A204.1 (cell line): ENCODE measurements around the gene MYO3B.

Experiments
- FAIRE-seq: peaks from 2 replicates; lab custom pipeline; 2012; peaks lifted over from hg19 to GRCh38; lab: Jason Lieb, UNC

The MYO3B gene

DNA sequence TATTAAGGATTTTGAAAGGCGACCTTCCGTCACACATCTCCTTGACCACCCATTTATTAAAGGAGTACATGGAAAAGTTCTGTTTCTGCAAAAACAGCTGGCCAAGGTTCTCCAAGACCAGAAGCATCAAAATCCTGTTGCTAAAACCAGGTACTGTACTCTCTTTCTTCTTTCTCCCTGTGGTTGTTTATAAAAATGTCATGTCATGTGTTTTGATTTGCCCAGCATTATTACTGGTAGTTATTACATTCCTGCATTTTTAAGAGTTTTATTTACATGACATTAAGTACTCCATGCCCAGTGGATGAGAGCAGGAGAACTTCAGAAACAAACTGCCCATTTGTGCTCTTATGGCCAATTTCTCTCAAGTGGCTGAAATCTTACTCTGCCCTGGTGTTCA, 191.3 kb downstream of the MYO3B start:
- FAIRE-seq: no peak

DNA sequence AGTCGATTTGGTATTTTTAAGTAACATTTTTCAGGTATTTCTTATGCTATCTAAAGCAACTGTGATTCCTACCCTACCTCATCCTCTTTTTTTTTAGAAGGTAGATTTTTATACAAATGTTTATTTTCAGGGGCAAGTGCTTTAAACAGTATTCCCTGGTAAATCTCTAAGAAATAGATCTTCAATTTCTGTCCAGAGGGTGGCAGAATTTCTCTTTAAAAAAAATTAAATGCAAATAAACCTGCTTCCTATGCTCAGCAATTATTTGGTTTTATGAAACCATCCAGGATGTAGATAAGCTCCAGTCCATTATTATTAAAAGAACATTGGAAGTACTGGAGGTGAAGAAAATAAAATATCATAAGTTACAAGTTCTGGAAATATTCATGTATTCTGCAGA, 191.9 kb downstream of the MYO3B start:
- FAIRE-seq: peak; percentile 91

DNA sequence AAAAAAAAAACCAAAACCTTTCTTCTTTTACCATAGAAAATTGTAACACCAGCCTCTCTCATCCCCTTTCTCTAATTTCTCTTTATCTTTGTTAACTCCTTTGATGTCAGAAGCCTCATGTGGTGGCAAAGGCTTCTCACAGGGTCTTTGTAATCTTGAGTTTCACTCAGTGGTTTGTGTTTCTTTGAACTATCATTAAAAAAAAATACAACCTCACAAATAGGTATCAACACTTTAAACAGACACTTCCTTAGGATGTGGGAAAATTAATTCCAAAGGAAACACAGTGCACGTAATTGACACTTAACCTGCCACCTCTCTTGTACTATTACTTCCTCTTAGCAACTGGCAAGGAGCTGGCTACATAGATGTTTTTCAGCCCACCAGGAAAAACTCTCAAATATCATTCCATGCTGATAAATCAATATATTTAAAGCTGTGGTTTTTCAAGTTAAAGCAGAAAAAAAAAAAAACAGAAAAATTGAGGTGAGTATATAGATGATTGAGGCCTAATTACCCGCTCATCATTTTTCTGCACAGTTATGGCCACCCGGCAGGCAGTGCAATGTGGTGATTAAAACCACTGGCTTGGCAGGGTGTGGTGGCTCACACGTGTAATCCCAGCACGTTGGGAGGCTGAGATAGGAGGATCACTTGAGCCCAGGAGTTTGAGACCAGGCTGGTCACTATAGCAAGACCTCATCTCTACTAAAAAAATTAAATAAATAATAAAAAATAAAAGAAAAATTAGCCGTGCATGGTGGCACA, 193.5 kb downstream of the MYO3B start:
- no peak for FAIRE-seq

DNA sequence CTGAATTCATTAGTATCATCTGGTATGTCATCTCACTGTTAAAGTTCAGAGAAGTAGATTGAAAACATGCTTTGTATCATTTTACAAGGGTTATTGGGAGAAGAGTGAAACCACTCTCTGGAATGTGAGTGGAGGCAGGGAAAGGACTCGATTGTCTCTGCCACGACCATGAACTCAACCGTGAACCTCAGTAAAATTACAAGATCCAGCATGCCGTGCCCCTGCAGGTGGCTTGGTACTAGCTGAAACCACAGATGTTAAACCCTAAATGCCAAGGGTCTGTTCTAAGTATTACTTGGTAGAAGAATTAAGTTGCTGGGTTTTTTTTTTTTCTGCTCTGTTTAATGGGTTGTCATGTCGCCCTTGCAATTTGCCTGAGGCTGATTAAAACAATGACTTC, 197.2 kb downstream of the MYO3B start:
- no peak for FAIRE-seq

DNA sequence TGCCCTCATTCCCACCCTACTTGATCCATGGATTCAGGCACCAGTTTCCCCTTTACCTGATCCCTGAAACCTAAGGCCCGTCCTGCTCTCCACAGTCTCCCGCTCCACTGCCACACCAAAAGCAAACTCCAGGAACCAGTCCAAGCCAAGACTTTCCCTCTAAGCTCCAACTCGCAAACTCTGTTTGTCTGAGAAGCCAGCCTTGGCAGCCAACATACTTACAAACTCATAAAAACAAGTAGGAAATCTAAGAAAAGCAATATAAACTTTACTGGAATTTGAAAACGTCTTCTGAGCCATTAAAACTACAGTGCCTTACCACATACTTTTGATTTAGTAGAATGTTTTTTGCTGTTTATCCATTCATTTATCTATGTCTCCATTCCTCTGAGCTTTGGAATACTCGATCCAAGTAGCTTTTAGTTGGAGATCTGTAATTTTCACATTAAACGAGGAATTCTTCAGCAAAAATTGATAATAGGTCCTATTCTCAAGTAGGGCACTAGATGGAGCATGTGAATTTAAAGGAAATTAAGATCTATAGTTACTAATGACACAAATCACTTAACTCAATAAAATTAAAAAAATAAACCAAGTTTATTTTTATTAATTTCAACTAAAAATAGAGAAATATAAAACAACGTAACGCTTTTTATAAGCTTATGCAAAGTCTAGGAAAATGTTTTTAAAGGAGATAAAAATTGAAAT, 199.7 kb downstream of the MYO3B start:
- peak; percentile 86 for FAIRE-seq

DNA sequence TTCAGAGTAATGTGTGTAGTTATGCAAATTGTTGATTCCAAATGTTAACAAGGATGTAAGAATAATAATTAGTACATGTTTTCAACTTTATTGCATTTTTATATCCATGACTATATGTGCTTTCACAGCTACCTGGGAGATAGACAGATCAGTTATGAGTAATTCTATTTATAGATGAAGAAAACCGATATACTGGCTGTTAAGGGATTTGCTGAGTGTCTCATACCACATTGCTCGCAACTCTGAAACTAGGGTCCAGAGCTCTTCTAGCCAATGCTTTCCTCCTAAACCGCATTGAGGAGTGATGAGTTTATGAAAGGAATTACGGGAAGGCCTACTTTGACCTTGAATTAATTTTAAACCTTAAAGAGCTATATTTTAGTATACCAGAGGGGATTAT, 202.3 kb downstream of the MYO3B start:
- no peak for FAIRE-seq

DNA sequence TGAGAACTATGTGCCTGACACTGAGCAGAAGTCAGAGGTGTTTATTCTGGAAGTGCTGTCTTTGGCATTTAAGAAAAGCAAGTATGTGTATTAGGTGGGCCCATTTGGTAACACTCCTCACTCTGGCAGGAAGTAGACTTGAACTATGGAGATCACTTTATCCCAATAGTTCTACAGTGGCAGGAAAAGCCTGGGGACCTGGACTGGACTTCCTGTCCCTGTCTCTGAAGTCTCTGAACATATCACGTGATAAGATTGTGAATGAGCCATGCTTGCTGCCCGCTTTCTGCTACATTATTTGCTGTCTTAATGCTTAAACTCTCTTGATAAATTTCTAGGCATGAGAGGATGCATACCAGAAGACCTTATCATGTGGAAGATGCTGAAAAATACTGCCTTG, 203.7 kb downstream of the MYO3B start:
- no peak for FAIRE-seq

DNA sequence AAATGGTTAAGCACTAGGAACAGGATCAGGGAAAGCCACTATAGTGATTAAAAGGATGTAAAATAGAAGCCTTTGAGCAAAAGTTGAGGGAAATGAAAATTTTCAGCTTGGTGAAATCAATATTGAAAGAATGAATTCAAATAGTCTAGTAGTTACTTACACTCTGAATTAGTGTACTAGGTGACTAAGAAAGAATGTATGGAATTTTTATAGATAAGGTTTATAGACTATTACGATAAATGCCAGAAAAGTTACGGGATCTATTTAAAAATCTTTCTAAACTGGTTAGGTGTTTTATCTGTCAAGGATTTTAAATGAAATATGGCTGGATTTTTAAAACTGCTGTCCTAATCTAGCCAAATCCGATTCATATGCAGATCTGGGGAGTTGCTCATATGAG, 208.6 kb downstream of the MYO3B start:
- no peak for FAIRE-seq

DNA sequence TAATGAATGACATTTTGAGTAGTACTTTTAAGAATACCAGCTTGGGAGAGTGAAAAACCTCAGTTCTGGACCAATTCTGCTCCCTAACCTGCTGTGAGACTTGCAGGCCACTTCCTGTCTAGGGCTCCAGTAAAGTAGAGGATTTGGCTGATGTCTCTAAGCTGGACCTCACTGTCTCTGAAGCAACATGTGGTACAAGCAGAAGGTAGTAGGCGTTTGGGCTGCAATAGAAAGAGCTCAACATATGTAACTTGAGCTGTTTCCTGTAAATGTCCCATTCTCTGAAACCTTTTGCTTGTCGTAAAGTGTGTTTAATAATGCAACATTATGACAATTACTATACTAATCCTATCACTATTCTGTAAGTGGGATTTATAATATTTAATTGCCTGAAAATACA, 213.1 kb downstream of the MYO3B start:
- no peak for FAIRE-seq

DNA sequence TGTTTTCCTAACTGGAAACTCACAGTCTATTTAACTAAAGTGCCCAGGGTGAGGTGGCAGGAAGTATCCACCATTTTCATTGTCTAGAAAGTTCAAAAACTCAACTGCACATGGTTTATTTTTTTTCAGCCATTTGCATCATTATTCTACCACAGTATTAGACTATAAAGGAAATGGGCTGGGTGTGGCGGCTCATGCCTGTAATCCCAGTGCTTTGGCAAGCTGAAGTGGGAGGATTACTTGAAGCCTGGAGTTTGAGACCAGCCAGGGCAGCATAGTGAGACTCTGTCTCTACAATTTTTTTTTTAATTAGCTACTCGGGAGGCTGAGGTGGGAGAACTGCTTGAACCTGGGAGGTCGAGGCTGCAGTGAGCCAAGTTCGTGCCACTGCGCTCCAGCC, 213.8 kb downstream of the MYO3B start:
- no peak for FAIRE-seq

DNA sequence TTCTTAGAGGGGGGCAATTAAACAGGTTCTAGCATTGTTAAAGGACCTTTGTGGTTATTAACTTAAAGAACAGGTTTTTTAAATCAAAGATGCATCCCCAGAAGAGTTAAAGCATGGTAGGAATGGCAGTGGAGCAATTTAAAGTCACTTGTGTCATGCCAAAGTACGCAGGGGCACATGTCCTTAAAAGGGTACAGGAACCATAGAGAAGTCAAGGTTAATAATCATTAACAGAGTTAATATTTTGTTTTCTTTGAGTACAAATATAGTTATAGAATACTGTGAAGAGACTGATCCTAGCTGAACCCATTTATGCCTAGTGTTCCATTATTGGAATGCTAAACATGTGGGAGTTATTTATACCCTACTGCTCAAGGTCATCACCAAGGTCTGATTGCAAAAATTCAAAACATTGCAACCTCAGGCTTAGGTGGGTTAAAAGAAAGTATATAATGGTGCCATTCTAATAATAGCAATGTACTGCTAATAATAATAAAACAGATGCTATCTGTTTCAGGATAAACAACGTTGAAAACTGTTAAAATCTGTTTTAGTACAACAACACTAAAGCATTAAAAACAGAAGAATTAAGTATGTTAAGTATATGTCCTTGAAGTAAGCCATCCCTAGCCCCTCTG, 216.0 kb downstream of the MYO3B start:
- no peak for FAIRE-seq

DNA sequence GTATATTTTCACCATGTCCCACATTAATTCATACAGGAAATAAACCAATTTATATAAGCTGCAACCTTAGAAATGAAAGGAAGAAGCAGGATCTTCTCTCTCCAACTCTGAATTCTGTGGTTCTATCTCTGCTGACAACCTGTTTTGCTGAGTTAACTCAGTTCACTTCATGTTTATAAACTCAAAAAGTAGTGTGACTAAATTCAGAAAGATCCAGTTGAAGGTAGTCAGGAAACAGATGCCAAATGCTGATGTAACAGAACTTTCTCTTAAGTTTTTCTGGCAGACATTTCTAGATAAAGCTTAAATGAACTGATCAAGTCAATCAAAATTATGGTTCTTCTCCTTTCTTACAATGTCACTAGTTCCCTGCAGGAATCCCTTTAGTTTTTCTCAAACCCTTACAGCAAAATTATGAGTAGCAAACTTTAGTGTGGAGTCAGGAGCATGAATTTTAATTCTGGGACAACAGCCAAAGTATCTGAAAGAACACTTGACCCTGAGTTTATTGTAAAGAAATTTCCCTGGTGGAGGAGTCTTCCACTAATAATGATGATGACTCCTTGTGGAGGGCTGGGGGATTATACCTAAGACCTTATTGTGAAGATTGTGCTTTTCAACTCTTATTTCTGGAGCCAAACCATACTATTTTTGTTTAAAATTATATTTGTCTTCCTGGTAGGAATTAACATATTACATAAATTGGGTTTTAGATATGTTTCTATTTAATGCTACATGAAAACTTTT, 216.9 kb downstream of the MYO3B start:
- FAIRE-seq: no peak

DNA sequence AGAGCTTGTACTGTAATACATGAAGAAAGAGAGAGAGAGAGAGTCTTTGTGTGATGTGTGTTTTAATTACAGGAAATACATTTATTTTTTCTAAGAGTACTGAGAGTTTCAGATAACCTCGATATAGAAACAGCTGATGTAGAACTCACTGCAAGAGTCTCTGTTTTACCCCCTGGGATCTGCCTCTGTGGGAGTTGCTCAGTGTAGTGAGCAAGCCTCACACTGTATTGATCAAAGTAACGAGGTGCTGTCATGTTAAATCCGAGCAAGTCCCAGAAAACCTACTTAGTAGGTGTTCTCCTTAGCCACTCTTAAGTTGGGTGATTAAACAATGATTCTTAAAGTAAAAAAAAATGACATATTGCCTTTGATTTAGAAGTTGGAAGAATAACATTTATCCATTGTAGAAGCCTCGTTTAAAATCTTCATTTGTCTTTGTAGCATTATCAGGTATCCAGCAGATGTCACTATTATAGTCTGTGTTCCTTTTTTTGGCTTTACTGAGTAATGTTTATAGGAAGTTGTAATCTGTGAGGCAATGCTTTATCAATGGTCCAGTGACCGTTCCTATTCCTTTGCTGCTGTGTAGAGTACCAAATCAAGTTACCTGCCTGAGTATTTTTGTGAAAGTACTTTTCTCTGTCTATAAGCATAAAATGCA, 219.0 kb downstream of the MYO3B start:
- peak; percentile 77 for FAIRE-seq

DNA sequence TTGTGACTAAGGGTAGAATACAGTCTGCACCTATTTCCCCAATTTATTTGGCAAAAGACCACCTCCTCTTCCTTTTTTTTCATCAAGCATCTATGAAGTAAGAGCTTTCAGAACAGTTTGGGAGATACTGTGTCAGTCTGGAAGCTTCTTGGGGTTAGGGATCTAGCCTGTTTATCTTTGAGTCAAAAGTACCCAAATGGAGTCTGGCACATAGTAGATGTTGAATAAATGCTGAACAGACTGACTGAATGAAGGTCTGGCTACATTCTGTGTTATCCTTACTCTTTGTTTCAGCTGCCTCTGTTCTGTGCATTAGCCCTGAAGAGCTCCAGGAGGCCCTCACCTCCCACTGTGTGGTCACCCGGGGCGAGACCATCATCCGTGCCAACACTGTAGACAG, 223.2 kb downstream of the MYO3B start:
- no peak for FAIRE-seq

DNA sequence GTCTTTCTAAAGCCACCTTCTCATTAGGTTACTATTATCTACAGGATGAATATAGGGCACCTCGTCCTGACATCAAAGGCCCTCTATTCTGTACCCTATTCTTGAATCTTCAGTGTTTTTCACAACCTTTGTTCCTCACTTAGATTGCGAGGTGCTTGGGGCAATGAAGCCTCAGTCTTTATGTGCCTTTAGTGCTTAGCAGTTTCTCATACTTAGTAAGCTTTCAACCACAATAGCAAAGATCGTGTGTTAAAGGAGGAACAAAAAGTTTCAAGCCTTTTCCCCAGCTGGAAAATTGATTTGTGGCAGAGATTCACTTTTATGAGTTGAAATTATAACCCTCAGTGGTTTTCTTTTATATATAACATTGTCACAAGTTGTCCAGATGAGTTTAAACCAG, 226.9 kb downstream of the MYO3B start:
- no peak for FAIRE-seq

DNA sequence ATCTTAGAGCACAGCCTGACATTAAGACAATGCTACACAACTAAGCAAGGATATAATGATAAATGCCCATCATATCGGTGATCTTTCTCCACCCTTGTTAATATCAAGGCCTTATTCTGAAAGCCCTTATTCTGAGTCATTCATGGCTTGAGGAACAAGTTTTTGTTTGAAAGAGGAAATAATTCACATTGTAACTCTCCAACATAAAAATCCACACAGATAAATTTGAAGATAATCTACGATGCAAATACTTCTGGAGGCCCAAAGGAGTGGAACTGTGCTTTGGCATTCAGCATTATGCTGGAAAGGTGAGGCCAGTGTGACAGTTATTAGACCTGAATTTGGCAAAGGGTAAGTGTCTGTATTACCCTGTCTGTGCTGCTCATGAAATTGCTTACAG, 227.4 kb downstream of the MYO3B start:
- no peak for FAIRE-seq

DNA sequence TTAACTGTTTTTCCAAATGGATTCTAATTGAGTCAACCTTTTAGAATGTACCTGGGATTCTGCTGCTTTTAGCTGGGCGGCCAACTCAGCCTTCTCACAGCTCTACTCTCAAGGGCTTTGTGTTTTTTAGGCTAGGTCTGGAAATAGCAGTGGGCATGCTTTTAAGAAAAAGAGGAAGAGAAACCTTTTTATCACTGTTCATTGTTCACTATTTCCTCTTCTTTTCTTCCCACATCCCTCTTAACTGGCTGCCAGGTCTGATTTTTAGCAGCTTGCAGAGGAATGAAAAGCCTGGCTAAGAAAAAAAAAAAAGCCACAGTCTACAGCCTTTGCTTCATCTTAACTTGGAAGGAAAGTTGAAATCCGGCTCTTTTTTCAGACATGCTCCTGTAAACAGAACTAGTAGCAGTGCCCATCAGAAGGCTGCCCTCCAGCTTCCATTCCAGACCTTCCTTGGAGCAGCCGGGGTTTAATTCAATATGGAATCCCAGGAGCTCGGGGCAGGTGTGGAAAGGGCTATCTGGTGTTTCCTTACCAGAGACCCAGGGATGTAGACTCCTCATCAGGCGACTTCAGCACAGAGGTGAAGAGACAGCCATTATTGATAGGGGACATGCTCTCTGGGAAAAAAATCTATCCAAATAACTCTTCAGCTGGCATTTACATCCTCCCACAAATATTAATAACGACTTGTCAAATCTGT, 230.7 kb downstream of the MYO3B start:
- no peak for FAIRE-seq

DNA sequence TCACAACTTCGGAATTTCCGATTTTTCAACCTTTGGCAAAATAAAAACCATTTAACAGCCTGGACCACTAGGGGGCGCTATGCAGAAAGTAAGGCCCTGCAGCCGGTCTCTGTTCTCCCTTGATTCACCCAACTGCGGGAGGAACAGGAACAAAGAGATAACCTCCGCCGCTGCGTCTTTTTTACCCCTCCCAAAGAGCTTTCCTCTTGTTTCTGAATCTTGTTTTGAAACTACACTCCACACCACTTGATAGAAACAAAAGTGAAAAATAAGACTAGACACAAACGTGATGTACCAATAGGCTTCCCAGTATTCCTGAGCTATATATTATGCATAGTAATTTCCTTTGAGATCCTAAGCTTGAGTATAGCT, 231.2 kb downstream of the MYO3B start:
- FAIRE-seq: no peak

DNA sequence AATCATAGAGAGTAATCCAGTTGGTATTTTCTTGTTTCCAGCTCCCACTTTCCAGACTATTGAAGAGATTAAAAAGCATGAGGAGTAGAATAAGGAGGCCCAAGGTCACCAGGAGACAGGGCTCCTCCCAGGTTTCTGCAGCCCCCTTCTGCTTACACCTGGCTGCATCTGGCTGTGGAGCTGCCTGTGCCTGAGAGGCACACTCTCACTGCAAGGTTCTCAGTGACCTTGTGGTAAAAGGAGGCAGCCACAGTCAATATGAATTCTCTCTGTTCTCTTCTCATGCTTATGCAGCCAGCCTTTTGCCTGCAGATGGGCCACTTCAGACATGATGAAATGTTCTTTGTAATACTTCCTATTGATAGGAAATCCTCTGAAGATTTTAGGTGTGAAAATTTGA, 233.7 kb downstream of the MYO3B start:
- FAIRE-seq: no peak

DNA sequence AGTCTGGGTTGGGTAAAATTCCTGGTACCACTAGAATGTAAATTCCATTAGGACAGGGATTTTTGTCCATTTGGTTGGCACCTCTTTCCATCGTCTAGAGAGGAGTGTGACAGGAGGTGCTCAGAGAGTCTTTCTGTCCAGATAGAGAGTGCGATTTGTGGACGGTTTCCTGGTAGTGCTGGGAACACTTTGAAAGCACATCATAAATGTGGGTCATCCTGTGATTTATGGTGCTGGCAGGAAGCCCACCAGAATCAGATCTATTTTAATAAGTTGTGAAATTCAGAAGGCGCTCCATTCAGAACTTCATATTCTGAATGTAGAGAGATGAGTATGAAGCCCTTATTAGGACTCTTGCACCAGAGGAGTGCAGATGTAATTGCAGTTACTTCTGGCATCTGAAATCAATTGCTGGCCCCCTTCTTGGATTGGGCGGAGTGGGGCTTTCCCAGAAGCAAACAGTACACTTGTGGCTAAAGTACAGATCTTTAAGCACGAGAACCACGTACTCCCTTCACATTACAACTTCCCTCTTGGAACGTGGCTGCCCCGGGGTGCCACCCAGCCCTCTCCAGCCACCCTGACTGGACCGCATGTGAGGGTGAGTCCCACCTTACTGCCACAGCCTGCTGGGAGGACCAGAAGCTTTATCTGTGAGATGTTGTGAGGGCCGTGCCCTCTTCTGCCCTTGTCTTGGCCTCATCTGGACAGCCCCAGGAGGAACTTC, 243.2 kb downstream of the MYO3B start:
- FAIRE-seq: no peak

DNA sequence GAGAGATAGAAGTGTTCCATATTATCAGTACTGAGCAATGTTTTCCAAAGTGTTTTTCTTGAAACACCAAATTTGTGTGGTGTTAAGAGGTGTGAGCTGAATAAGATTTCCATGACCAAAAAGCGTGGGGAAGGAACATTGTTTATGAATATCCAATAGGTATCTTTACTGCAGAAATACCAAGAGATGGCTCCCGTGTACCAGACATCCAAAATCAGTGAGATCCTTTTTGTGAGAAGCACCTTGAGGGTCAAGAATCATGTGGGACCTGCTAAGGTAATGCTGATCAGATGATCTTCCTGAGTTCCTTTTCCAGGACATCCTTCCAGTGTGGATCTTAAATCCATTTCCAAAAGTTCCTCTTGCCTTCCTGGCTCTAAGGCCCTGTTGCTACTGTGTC, 246.0 kb downstream of the MYO3B start:
- FAIRE-seq: no peak
